Brain pericyte (primary cell): ENCODE data around the gene MMP25.

Experiments
- DNase-seq: peaks from one replicate; pipeline ENCODE4 v3.0.0-alpha.2; 2012; ENCODE audit warnings: low read depth, low spot score

Gene MMP25, protein sequence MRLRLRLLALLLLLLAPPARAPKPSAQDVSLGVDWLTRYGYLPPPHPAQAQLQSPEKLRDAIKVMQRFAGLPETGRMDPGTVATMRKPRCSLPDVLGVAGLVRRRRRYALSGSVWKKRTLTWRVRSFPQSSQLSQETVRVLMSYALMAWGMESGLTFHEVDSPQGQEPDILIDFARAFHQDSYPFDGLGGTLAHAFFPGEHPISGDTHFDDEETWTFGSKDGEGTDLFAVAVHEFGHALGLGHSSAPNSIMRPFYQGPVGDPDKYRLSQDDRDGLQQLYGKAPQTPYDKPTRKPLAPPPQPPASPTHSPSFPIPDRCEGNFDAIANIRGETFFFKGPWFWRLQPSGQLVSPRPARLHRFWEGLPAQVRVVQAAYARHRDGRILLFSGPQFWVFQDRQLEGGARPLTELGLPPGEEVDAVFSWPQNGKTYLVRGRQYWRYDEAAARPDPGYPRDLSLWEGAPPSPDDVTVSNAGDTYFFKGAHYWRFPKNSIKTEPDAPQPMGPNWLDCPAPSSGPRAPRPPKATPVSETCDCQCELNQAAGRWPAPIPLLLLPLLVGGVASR

DNA sequence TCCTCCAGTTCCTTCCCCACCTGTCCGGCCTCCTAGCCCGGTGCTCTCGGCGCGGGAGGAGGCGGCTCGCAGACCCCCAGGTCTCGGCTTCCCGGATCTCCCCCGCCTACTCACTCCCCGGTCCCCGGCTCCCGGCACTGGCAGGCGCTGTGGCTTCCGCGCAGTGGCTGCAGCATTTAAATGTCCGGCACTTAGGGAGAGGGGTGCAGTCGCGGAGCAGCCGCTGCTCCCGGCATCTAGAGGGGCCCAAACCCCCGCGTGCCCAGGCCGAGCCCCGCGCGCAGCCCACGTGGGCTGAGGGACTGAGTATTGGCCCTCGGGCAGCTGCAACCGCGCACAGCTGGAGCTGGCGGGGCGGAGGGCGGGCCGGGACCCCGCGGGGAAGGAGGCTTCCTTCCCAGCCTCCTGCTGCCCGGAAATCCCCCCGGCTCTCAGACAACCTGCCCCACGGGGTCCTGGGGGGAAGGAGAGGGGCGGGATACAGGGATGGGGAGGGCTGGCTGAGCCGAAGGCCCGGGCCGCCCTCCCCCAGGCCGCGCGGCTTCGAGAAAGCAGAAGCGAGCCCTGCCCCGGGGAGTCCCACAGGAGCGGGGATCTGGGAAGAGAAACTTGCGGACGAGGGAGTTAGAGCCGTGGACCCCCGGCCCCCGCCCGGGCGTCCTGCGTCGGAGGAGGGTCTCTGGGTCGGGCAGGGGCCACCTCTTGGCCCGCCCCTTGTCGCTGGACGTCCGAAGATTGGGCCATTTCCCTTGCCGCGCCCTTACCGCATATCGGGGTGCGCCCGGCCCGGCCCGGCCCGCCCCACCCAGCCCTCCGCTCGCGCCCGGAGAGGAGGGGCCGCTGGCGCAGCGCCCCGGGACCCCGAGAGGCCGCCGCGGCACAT, at the start of gene MMP25:
TSS of gene MMP25 (plus strand) at position 804 of the 883 bp plus-strand sequence. CDS start 357 bp downstream, outside the sequence.
- DNase-seq: no peak

DNA sequence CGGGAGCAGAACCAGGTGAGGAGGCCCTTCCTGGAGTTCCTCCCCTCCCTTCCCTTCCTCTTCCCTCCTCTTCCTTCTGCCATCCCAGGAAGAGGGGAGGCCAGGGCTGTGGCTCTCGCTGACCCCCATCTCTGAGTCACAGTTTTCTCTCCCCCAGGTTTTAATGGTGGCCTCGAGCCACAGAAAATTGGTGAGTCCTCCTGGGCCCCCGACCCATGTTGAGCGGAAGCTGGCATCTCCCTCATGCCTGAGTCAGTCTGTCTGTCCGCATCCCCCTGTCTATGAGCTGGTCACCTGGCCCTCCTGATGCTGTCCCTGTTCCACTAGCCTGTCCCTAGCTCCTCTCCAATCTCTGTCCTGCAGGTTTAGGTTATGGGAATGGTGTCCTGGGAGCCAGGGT, 46.4 kb upstream of the MMP25 start:
- no peak for DNase-seq

DNA sequence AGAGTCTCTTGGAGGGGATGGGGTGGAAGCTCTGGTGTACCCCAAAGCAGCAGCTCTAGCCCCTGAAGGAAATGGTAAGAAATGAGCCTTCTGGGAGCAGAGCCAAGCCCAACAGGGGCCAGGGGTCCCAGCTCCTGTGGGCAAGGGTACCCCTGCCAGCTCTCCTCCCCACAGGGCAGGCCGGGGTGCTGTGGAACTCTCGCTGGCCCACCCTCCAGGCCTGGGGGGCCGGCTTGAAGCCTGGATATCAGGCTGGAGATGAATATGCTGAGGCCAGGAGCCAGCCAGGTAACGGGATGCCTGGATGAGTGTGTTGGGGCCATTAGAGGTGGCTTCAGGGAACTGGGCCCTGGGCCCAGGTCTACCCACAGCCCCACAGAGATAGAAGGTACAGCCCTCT, 45.8 kb upstream of the MMP25 start:
- no peak for DNase-seq

DNA sequence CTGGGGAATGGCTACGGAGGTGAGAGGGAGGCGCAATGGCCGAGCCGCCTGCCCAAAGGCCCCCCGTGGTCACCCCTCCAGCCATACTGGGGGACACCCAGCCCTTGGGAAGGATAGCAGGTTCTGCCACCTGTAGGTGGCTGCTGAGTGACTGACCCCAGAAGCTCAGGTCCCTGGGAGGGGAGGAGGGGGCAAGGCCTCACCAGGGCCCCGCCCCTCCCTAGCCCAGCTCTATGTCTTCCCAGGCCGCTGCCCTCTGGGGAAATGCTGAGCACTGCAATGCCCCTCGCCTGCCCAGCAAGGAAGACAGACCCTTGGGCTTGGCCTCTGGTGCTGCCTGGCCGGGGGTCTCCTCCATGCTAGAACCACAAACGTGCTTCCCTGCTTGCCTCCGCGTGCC, 45.0 kb upstream of the MMP25 start:
- no peak for DNase-seq

DNA sequence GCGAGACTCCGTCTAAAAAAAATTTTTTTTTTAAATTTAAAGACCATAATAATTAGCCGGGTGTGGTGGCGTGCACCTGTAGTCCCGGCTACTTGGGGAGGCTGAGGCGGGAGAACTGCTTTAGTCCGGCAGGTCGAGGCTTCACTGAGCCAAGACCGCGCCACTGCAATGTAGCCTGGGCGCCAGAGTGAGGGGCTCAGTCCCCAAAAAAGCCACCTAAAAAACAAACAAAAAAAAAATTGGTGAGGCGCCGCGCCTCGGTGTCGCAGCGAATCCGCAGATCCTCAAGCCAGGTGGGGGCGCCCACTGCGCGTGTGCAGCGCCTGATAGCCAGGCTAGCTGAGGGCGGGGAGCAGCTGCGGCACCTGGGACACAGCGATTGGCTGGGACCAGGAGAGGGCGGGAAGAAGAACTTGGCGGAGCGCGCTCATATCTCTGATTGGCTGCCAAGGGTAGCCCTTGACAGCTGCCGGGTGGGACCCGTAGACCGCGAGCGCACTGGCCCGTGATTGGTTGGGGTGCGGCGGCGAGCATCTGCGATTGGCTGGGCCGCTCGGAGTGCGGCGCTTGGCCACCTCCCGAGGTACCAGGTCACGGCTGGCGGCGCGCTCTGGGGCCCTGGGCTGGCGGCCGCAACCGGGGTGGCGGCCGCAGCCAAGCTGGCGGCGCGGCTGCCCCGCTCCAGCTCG, 42.6 kb upstream of the MMP25 start:
- DNase-seq: peak; percentile 89

DNA sequence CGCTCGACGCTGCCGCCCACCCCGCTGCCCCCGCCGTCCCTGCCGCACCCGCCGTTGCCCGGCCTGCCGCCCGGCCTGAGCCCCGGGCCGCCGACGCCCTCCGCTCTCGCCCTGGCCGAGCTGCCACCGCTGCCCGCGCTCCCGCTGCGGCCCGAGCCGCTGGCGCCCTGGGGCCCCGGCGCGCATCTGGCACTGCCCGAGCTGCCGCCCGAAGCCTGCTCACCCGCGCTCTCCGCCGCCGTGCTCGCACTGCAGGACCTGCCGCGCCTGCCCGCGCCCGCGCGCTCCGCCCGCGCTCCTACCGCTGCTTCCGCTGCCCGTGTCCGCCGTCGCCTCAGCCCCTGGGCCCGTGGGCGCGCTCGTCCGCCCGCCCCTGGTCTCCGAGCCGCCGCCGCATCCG, 42.0 kb upstream of the MMP25 start:
- DNase-seq: no peak

DNA sequence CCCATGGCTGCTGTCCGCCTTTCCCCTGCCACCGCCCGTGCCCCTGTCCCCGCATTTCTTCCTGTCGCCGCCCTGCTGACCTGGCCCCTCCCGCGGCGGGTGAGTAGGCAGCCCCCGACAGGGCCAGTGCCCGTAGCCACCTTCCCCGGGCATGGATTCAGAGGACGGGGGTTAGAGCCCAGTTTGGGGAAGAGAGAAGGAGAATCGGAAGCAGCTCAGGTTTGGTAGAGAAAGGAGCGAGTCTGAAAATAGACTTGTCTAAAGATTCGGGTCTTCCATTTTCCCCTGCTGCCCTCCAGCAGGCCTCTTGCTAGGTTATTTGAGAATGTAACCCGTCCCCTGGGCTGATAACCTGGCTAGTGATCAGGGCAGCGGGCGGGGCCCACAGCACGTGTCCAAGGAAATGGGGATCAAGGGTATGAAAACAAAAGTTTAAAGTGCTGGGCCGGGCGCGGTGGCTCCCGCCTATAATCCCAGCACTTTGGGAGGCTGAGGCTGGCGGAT, 41.5 kb upstream of the MMP25 start:
- DNase-seq: no peak

DNA sequence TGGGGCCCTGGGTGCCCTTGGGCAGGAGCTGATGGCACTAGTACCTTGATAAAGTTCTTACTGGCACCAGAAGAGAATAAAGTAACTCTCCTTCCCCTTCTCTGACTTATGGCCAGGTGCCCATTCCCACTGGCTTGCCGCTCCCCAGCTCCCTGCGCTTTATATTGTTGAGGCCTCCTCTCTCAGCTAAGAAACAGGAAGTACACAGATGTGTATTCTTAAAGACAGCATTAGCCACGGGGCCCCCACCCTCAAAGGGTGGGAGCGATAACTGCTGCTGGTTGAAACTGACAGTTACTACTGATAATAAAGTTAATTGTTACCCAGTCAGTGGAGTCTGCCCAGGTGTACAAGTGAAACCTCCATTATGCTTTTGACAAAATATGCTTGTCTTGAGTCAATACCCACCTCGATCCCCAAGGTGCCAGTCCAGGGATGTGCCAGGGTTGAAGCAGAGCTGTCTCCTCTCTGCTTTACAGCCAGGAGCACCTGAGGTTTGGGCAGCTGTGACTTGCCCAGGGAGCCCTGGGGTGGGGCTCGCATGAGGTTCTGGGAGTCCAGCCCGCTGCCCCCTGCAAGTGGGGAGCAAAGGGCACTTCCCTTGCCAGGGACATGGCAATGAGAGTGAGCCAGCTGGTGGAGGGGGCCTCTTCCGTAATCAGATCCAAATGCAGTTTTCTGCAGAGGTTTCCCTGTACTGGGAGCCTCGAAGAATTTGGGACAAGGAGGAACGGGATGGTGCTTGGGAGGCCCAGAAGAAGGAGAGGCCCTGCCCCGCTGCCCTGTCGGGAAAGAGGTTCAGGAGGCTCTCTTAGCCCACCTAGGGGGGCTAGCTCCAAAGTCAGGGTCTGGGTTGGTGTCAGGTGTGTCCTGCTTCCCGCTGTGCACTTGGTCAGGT, 39.1 kb upstream of the MMP25 start:
- DNase-seq: no peak

DNA sequence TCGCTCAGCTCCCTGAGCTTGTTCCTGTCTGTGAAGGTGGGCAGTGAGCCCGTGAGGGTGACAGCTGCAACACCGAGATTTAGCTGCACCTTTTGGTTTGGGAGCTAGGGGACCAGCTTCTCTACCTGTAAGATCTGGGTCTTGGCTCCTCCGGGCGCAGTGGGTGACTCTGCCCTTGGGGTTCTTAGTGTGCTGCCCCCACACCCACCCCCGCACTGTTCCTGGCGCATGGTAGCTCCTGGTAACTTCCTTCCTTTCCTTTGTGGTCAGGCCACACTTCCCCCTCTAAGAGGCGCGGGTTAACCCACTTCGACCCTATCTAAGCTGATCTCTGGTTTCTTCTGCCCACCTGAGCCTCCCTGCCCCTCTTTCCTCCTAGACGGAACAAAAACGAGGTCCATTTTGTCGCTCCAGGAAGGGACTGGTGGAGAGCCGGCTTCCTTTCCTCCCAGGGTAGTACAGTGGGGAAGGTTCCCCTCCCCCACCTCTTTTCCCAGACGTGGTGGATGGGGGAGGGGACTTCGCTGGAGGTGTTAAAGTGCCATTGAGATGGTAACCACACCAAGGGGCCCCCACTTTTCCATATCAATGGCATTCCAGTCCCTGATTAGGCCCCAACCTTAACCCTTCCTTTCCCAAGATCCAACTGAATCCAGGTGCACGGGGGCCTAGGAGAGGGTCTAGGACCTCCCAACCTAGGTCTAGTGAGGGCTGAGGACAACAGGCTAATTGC, 38.2 kb upstream of the MMP25 start:
- DNase-seq: no peak

DNA sequence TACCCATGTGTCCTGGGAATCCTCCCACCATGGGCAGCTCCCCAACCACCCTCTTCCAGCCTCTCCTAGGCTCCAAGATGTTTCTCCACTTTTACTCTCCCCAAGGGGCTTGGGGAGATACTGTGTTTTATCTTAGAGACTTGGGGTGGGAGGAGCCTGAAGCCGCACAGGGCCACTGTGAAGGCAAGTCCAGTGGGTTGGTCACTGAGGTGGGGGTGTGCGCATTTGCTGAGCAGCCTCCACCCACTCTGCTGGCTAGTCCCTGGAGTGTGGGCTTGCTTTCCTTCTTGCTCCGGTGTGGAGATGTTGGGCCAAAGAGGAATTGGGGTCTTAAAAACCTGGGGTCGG, 37.7 kb upstream of the MMP25 start:
- no peak for DNase-seq

DNA sequence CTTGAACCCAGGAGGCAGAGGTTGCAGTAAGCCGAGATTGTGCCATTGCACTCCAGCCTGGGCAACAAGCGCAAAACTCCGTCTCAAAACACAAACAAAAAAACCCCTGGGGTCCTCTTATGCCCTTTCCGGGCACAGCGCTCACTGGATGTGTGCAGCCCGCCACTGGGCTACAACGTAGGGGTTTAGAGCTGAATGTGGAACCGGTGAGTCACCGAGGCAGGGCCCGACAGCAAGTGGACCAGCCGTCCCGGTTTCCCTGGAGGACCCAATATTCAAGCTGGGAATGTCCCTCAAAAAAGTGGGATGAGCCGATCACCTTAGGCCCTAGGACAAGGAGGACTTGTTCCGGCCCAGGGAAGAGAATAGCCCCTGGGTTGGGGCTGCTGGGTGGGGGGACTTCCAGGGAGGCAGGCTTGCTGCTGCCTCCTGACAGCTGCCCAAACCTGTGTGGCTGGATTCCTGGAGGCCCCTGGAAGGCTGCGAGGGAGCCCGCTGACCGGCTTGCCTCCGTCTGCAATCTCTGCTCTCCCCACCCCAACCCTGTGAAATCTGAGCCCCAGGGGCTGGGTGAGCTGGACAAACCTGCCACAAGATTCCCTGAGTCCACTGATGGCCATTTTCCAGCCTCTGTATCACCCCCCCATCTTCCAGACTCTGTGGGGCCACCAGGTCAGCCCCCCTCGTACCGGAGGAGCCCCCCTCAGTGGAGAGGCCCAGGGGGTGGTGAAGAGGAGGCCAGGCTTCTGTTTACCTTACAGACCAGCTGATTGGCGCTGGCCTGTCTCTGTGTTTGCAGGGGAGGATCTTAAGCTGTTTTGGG, 36.6 kb upstream of the MMP25 start:
- no peak for DNase-seq

DNA sequence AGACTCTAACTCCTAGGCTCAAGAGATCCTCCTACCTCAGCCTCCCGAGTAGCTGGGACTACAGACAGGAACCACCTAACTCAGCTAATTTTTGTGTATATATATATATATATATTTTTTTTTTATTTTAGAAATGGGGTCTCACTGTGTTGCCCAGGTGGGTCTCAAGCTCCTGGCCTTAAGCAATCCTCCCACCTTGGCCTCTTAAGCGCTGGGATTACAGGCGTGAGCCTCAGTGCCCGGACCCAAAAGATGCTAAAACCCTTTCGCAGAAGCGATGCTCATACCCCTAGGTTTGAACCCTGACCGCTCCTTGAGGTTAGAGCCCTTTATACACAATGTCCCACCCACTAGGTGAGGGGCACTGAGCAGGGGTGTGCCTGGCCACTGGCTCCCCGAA, 35.9 kb upstream of the MMP25 start:
- DNase-seq: no peak

DNA sequence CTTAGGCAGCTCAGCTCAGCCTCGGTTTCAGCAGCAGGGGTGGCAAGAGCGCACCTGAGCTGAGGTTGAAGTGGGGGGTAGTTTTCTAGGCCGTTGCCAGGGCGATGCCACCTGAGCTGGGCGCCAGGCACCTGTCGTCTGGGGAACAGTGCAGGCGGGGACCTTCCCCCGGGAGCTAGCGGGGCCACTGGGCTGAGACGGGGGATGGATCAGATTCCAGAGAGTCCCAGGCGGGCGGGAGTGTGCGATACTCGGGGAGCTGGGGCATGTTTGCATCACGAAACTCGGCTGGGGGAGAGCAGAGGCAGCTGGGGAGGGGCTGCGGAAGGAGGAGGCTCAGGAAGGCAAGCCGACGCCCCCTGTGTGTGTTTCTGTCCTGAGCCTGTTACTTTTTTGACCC, 34.1 kb upstream of the MMP25 start:
- DNase-seq: no peak

DNA sequence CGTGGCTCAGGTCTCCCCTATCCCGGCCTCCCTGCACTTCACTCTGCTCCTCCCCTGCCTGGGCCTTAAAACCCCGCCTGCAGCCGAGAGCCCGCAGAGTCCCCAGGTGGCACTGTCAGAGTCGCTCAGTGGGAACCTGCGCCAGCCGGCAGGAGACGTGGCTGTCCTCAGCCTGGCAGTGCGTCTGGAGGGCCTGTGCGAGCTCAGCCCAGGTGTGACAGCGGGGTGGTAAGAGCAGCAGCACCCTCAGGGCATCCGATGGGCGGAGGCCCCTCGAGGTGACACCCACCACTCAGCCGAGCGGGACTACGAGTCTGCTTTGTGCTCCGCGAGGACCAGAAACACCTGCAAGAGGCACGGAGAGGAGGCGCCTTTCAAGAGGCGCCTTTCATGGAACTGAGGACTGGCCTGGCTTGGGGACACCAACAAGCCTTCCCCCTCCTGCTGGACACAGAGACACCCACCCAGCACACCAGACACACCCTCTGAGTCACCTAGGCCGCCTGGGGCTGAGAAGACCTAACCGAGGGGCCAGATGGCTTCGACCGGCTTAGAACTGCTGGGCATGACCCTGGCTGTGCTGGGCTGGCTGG, 33.4 kb upstream of the MMP25 start, which contains the start of gene CLDN9:
TSS of gene CLDN9 (plus strand) at position 96 of the 593 bp plus-strand sequence. CDS start at position 536, 440 bp downstream.
- no peak for DNase-seq

DNA sequence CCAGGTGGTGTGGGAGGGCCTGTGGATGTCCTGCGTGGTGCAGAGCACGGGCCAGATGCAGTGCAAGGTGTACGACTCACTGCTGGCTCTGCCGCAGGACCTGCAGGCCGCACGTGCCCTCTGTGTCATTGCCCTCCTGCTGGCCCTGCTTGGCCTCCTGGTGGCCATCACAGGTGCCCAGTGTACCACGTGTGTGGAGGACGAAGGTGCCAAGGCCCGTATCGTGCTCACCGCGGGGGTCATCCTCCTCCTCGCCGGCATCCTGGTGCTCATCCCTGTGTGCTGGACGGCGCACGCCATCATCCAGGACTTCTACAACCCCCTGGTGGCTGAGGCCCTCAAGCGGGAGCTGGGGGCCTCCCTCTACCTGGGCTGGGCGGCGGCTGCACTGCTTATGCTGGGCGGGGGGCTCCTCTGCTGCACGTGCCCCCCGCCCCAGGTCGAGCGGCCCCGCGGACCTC, 32.8 kb upstream of the MMP25 start:
- no peak for DNase-seq

DNA sequence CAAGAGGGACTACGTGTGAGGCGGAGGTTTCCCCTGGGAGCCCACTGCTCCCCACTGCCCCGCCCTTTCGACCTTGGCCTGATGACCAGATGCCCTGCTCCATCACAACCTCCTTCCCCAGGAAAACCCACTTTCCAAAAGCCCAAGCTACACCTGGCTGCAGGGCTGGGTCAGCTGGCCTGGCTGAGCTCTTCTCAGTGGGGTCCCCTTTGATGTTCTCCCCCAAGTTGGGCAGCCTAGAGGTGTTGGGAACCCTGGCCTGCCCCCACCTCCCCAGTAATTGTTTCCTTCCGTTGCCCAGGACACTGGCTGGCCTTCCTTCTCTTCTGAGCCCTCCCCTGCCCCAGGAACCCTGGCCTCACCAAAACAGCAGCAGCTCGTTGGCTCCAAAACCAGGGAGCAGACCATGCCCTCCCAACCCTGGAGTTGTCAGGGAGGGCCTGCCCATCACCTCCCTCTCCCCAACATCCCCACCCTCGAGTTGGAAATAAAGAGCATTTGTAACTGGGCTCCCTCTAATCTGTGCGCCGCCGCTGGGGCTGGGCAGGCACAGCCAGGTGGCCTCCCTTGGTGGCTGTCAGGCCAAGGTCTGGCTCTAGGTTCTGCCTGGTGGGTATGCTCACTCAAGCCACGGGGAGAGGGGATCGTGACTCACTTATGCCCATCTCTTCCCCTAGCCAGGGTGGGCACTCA, 32.2 kb upstream of the MMP25 start:
- no peak for DNase-seq

DNA sequence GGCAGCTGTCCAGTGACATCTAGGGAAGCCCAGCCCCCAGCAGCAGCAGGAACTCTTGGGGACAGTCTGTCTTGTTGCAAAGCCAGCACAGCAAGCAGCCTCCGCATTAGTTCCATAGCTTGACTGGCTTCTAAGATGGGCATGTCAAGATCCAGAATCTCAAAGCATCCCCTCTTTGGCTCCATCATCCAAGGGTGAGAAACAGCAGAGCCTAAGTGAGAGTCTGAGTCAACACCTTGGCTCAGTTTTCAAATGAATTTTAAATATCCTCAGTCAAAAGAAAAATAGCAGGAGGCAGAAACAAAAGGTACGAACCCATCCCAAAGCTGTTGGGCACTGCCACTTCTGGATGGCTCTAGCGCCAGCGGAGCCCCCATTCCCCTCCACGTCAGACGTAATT, 31.4 kb upstream of the MMP25 start:
- no peak for DNase-seq
